Measurements from ENCODE around the gene CCDC183. TPM values are rescaled to one million over a fixed set of nuclear protein-coding genes. Genes with fewer than 3 reads are reported as not detected.
"Not testable (repeated sequence)": the region's sequence is repeated elsewhere in the genome, so short reads cannot be mapped to it uniquely, and the experiment has no call there.

The CCDC183 gene
- total RNA-seq, 1 experiment from 2014 or later: 3.6 TPM

DNA sequence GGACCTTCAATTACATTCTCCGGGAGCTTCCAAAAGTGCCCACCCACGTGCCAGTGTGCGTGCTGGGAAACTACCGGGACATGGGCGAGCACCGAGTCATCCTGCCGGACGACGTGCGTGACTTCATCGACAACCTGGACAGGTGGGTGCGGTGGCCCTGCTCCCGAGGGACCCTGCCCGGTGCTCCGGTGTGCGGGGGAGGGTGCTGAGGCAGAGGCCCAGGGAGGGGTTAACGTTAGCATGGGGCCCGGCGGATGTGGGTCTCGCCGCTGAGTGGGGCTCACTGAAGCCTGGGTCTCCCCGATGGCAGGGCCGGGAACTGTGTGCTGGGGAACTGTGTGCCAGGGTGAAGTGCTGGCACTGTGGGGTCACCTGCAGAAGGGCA lies 35.6 kb downstream of the CCDC183 start:
- Histone ChIP-seq H3K4me2 (no peak overlapping the region), H3K9me2 (ENCODE audit: insufficient read depth) (no peaks in the 10 kb centered on the region), H3K4me3 (no peak overlapping the region), H3K36me3 (ENCODE audit: low read depth) (no peaks in the 10 kb centered on the region), H3K79me2 (ENCODE audit: low read depth) (no peaks in the 10 kb centered on the region), H3F3A (ENCODE audit: insufficient read depth, low read depth) (peaks cover 17% of the 10 kb centered on the region; the same call in 1 of the 2 replicates), H3K27ac (no peak overlapping the region), H4K20me1 (ENCODE audit: insufficient read depth) (no peaks in the 10 kb centered on the region; the same call in 1 of the 2 replicates), H3K27me3 (ENCODE audit: insufficient read depth, low read depth) (no peaks in the 10 kb centered on the region), H3K9me3 (ENCODE audit: insufficient read depth, low read depth) (no peaks in the 10 kb centered on the region), H3K4me1 (replicated peaks; ENCODE audit: insufficient read depth) (no peaks in the 10 kb centered on the region), H2AFZ (no peak overlapping the region)
- ChIA-PET CTCF (interaction anchor here (0.6 kb wide), 1 partner anchor 13 kb away, joined by 15 read pairs; no protein-coding TSS in a partner anchor), POLR2A (ENCODE audit: unreplicated experiment) (no interaction called here)
- no TSS peak for BruUV-seq (replicated peaks)
- no peak for TF ChIP-seq EZH2 (IDR thresholded peaks at IDR 0.05; ENCODE audit: low read depth)
- no peak for TF ChIP-seq CTCF (conservative IDR thresholded peaks at IDR 0.05)
- no peak for DNase-seq
- intact Hi-C loops (cut with micrococcal nuclease; ENCODE audit: unreplicated experiment): no loop called here

DNA sequence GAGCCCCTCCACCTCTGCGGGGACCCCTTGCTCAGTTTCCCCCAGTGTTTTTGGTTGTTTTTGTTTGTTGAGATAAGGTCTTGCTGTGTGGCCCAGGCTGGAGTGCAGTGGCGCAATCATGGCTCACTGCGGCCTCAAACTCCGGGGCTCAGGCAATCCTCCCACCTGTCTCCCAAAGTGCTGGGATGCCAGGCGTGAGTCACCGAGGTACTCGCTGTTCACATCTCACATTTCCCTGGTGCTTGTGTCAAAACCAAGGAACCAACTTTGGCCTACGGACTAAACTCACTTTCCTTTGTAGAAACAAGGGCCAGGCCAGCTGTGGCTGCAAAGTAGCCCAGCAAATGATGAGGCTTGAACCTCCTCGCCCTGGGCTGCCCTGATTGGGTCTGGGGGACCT lies 36.4 kb downstream of the CCDC183 start:
- no peaks in the 10 kb centered on the region; the same call in 1 of the 2 replicates for H4K20me1 ChIP-seq (ENCODE audit: insufficient read depth)
- BruUV-seq (replicated peaks): no TSS peak
- peak in 1 of 2 experiments; percentile 34 for DNase-seq
- no peaks in the 10 kb centered on the region for H3K9me3 ChIP-seq (ENCODE audit: insufficient read depth, low read depth)
- ChIA-PET CTCF (no interaction called here), POLR2A (ENCODE audit: unreplicated experiment) (no interaction called here)
- peaks cover 17% of the 10 kb centered on the region; the same call in 1 of the 2 replicates for H3F3A ChIP-seq (ENCODE audit: insufficient read depth, low read depth)
- no peaks in the 10 kb centered on the region for H3K36me3 ChIP-seq (ENCODE audit: low read depth)
- no peak overlapping the region for H3K27ac ChIP-seq
- TF ChIP-seq EZH2 (IDR thresholded peaks at IDR 0.05; ENCODE audit: low read depth) (no peak), CTCF (conservative IDR thresholded peaks at IDR 0.05) (no peak)
- no peak overlapping the region for H2AFZ ChIP-seq
- H3K4me2 ChIP-seq: no peak overlapping the region
- H3K79me2 ChIP-seq (ENCODE audit: low read depth): no peaks in the 10 kb centered on the region
- H3K4me3 ChIP-seq: no peak overlapping the region
- no peaks in the 10 kb centered on the region for H3K4me1 ChIP-seq (replicated peaks; ENCODE audit: insufficient read depth)
- intact Hi-C loops (cut with micrococcal nuclease; ENCODE audit: unreplicated experiment): no loop called here
- no peaks in the 10 kb centered on the region for H3K9me2 ChIP-seq (ENCODE audit: insufficient read depth)
- H3K27me3 ChIP-seq (ENCODE audit: insufficient read depth, low read depth): no peaks in the 10 kb centered on the region

DNA sequence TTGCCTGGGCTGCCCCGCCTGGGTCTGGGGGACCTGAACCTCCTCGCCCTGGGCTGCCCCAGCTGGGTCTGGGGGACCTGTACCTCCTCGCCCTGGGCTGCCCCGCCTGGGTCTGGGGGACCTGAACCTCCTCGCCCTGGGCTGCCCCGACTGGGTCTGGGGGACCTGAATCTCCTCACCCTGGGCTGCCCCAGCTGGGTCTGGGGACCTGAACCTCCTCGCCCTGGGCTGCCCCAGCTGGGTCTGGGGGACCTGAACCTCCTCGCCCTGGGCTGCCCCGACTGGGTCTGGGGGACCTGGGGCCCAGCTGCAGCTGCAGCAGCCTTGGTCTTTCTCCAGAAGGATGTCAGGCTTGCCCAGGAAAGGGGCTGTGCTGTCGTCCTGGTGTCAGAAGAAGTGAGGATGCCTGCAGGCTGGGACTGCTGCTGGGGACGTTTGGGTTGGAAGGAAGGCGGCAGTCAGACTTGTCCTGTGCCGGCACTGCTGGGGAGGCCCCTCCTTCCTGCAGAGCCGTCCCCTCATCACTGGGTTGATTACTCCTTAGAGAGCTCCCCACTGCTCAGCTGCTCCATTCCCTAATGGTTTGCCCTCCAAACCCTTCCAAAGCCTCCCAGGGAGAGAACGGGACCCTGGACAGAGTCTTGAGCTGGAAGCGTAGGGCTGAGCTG lies 37.4 kb downstream of the CCDC183 start:
- CTCF ChIA-PET; BruUV-seq (replicated peaks): not testable (repeated sequence)

More for the DNA sequence above, 37.4 kb downstream of the CCDC183 start:
- H3K36me3 ChIP-seq (ENCODE audit: low read depth); H3K4me1 ChIP-seq (replicated peaks; ENCODE audit: insufficient read depth); H4K20me1 ChIP-seq (ENCODE audit: insufficient read depth); H3K27ac ChIP-seq; H3K27me3 ChIP-seq (ENCODE audit: insufficient read depth, low read depth); DNase-seq; H3K4me3 ChIP-seq; H3K9me2 ChIP-seq (ENCODE audit: insufficient read depth); H2AFZ ChIP-seq; H3K4me2 ChIP-seq; H3K79me2 ChIP-seq (ENCODE audit: low read depth); H3K9me3 ChIP-seq (ENCODE audit: insufficient read depth, low read depth); intact Hi-C loops (cut with micrococcal nuclease; ENCODE audit: unreplicated experiment): not testable (repeated sequence)
- H3F3A ChIP-seq (ENCODE audit: insufficient read depth, low read depth): peaks cover 17% of the 10 kb centered on the region; the same call in 1 of the 2 replicates
- POLR2A ChIA-PET (ENCODE audit: unreplicated experiment): interaction anchor here (0.6 kb wide), 1 partner anchor 65 kb away, joined by 3 read pairs; no protein-coding TSS in a partner anchor
